Heart right ventricle (tissue), 16 donors: ENCODE results near the gene STAT5B. TPM values are rescaled to one million over a fixed set of nuclear protein-coding genes. Genes with fewer than 3 reads are reported as not detected.
"Not testable (repeated sequence)": the region's sequence is repeated elsewhere in the genome, so short reads cannot be mapped to it uniquely, and the experiment has no call there.

Source experiments
- ATAC-seq, 8 donors: fragments of 200-7000 bp; cut with Tn5 transposase; one replicate each; pipeline ENCODE4 v1.9.1; 2020; ENCODE audit warnings: mild to moderate bottlenecking in 8 of 8, moderate library complexity in 8 of 8, moderate number of reproducible peaks in 1 of 8
- DNase-seq, 2 donors: peaks; one replicate each; pipeline ENCODE4 v3.0.0-alpha.2; 2020
- H3K27ac ChIP-seq, 10 donors: fragments of 200-600 bp; sonication (generic) in 2 of 10; one replicate each; pipeline versions ENCODE4 v1.5.0 to v1.8.0; 2020 to 2022; ENCODE audit warnings: mild to moderate bottlenecking in 3 of 10
- H3K27me3 ChIP-seq, 7 donors: fragments of 200-600 bp; one replicate each; pipeline ENCODE4 v1.8.0; 2021 to 2022; ENCODE audit warnings: mild to moderate bottlenecking in 2 of 7
- H3K36me3 ChIP-seq, 9 donors: fragments of 200-600 bp; sonication (generic) in 1 of 9; one replicate each; pipeline versions ENCODE4 v1.5.0 to v1.8.0; 2020 to 2022; ENCODE audit warnings: mild to moderate bottlenecking in 2 of 9
- H3K4me1 ChIP-seq, 9 donors: fragments of 200-600 bp; sonication (generic) in 1 of 9; one replicate each; pipeline versions ENCODE4 v1.5.0 to v1.8.0; 2020 to 2022; ENCODE audit warnings: mild to moderate bottlenecking in 4 of 9
- H3K4me3 ChIP-seq, 10 donors: fragments of 200-600 bp; sonication (generic) in 2 of 10; one replicate each; pipeline versions ENCODE4 v1.5.0 to v1.8.0; 2020 to 2022; ENCODE audit warnings: mild to moderate bottlenecking in 7 of 10, moderate library complexity in 2 of 10
- H3K9me3 ChIP-seq, 11 donors: fragments of 200-600 bp in 10 of 11; sonication (generic) in 2 of 11; one replicate each; pipeline versions ENCODE4 v1.5.0 to v1.8.0; 2013 to 2022; ENCODE audit warnings: mild to moderate bottlenecking in 2 of 11, control low read depth in 1 of 11, moderate library complexity in 1 of 11
- WGBS, 2 donors: extraction: QIAGEN DNeasy Blood & Tissue Kit; methylation state at CpG; one replicate each; pipeline ENCODE4 v1.1.7; 2013; ENCODE audit warnings: inconsistent platforms in 1 of 2; 5-methylcytosine and 5-hydroxymethylcytosine counted together
- intact Hi-C, 10 donors: fragments of 100-400 bp; cut with DNase I; formaldehyde crosslinking; loops; one replicate each; pipeline versions ENCODE4 v1.11.1 to v1.14.2; 2022
- polyA plus RNA-seq, 2 donors: library from polyadenylated mRNA; stranded (reverse); fragments of 200-250 nt; gene quantifications; one replicate each; pipeline ENCODE4 v1.2.3, GENCODE V29; 2013
- total RNA-seq, 10 donors: library from RNA; stranded (reverse); fragmentation: NEBNext Ultra II Directional in 3 of 10; extraction: Animal tissue kit (Norgen Biotek cat#: 25700) in 3 of 10; gene quantifications; one replicate each; pipeline versions ENCODE4 v1.2.1 to v1.2.4, GENCODE V29; 2021 to 2023
- TF ChIP-seq, protein P1 (sequence below), 9 donors: fragments of 200-600 bp; sonication (generic) in 2 of 9; IDR thresholded peaks; one replicate each; pipeline versions ENCODE4 v1.5.0 to v1.8.0; 2021 to 2022; ENCODE audit warnings: antibody characterized with exemption in 9 of 9, mild to moderate bottlenecking in 5 of 9, moderate library complexity in 1 of 9
- donor health status: Arrhythmogenic right ventricular cardiomyopathy.
- donor health status: ischemic (EF 13 %, LVEDD 7.1; RV severe dilation, severe dysfunction).
- donor health status: healthy with polysubstance abuse.
- donor health status: DM: no; HTN: yes; CAD: no.
- donor health status: DM: no; HTN: no; CAD: no.
- donor health status: ischemic (EF 25% LVEDD 6.9; RV normal size, moderate dysfunction).
- donor health status: ischemic (EF 25% LVEDD 5.7; RV mildly dilated, moderate dysfunction).
- donor health status: healthy.
- donor health status: DM: yes; HTN: yes; CAD: no.
- donor health status: Ischemic cardiomyopathy.
- donor health status: ischemic (EF 35%, LVEDD 5.7; RV mildly dilated, moderate dysfunction).
- donor health status: nonischemic (EF 11% LVEDD 7.7; RV severe dilation, severe dysfunction).
- donor health status: DM: yes; HTN: yes; CAD: no.
- donor health status: PGD.
- donor health status: ischemic (EF 29% LVEDD 5.4; RV normal size, mild dysfunction).
- donor health status: nonischemic (EF 23%, LVEDD 6.1; RV moderate dilation, normal function).

The STAT5B gene
- total and polyA plus RNA-seq, 12 donors: 14.4 to 34.7 (median 30.1) TPM

- intact Hi-C loops: loop anchor here in 2 of 10 donors (5.0 to 10.0 kb wide), 3 partner anchors 93 to 336 kb away; partner anchors contain the start of gene NKIRAS2 (in 1 of the 2)
- DNase-seq: no peak
- TF ChIP-seq, protein P1, sequence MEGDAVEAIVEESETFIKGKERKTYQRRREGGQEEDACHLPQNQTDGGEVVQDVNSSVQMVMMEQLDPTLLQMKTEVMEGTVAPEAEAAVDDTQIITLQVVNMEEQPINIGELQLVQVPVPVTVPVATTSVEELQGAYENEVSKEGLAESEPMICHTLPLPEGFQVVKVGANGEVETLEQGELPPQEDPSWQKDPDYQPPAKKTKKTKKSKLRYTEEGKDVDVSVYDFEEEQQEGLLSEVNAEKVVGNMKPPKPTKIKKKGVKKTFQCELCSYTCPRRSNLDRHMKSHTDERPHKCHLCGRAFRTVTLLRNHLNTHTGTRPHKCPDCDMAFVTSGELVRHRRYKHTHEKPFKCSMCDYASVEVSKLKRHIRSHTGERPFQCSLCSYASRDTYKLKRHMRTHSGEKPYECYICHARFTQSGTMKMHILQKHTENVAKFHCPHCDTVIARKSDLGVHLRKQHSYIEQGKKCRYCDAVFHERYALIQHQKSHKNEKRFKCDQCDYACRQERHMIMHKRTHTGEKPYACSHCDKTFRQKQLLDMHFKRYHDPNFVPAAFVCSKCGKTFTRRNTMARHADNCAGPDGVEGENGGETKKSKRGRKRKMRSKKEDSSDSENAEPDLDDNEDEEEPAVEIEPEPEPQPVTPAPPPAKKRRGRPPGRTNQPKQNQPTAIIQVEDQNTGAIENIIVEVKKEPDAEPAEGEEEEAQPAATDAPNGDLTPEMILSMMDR (IDR thresholded peaks at IDR 0.05): no peak
Observed at GRCh38 chr17:42188749-42189650, 87.2 kb downstream of the STAT5B start.

DNA sequence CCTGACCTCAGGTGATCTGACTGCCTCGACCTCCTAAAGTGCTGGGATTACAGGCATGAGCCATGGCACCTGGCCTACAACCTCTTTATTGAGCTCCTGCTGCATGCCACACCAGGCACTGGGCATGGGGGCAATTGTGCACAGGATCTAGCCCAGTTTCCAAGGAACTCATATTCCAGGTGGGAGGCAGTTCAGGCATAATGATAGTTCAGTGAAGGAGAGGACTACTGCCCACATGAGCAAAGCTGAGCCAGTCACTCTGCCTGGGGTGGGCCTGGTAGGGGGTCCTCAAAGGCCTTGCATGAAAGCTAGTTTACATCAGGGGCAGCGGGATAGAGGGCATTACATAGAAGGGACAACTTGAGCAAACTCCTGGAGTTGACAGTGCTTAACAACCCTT, 88.4 kb downstream of the STAT5B start:
- DNase-seq (no peak), ATAC-seq (no peak)
- Histone ChIP-seq H3K4me1 (peaks cover 0 to 40% (median 20%) of the 10 kb centered on the region in 9 donors), H3K9me3 (no peaks in the 10 kb centered on the region), H3K27me3 (no peaks in the 10 kb centered on the region), H3K27ac (no peak overlapping the region), H3K4me3 (no peak overlapping the region), H3K36me3 (peaks cover 0 to 20% (median 0%) of the 10 kb centered on the region in 9 donors)
- 81 to 82% methylated on average over 2 of the region's 2 CpGs for WGBS, 2 donors
- intact Hi-C loops: loop anchor here in 2 of 10 donors (5.0 to 10.0 kb wide), 3 partner anchors 94 to 337 kb away; partner anchors contain the start of gene NKIRAS2 (in 1 of the 2)
- TF ChIP-seq, protein P1 (IDR thresholded peaks at IDR 0.05): no peak

More at GRCh38 chr17:42188749-42189650, 87.2 kb downstream of the STAT5B start:
- WGBS, 2 donors: 79 to 82% methylated on average over 19 of the region's 19 CpGs
- Histone ChIP-seq H3K4me1 (peaks cover 6 to 40% (median 19%) of the 10 kb centered on the region in 9 donors), H3K27me3 (no peaks in the 10 kb centered on the region), H3K9me3 (no peaks in the 10 kb centered on the region), H3K4me3 (no peak overlapping the region), H3K27ac (no peak overlapping the region), H3K36me3 (peaks cover 0 to 20% (median 0%) of the 10 kb centered on the region in 9 donors)
- ATAC-seq: no peak

- Histone ChIP-seq H3K4me1 (peaks cover 0 to 45% (median 25%) of the 10 kb centered on the region in 9 donors), H3K36me3 (peaks cover 0 to 12% (median 0%) of the 10 kb centered on the region in 9 donors), H3K27me3 (peaks cover 0 to 13% (median 6%) of the 10 kb centered on the region in 7 donors)
- not testable (repeated sequence) for H3K4me3 ChIP-seq, H3K9me3 ChIP-seq, ATAC-seq, H3K27ac ChIP-seq, DNase-seq
- intact Hi-C loops: loop anchor here in 2 of 10 donors (5.0 to 10.0 kb wide), 3 partner anchors 96 to 339 kb away; partner anchors contain the start of gene NKIRAS2 (in 1 of the 2)
- 87% methylated on average over 5 of the region's 5 CpGs for WGBS, 2 donors
Observed at GRCh38 chr17:42186191-42186590, 90.0 kb downstream of the STAT5B start.

- WGBS, 2 donors: 74 to 77% methylated on average over 7 of the region's 7 CpGs
- Histone ChIP-seq H3K4me1 (peaks cover 0 to 52% (median 31%) of the 10 kb centered on the region in 9 donors), H3K27ac (no peak overlapping the region), H3K27me3 (peaks cover 0 to 19% (median 13%) of the 10 kb centered on the region in 7 donors), H3K4me3 (no peak overlapping the region), H3K36me3 (peaks cover 0 to 7% (median 0%) of the 10 kb centered on the region in 9 donors), H3K9me3 (no peaks in the 10 kb centered on the region)
- DNase-seq (no peak), ATAC-seq (no peak)
- TF ChIP-seq, protein P1 (IDR thresholded peaks at IDR 0.05): no peak
- intact Hi-C loops: loop anchor here in 2 of 10 donors (2.0 to 10.0 kb wide), 4 partner anchors 21 to 339 kb away; partner anchors contain the start of gene NKIRAS2 (in 1 of the 2)
Observed at GRCh38 chr17:42185621-42185930, 90.6 kb downstream of the STAT5B start.
